SJSA1 (cell line): ENCODE measurements around the gene ATXN3L. TPM values are rescaled to one million over a fixed set of nuclear protein-coding genes. Genes with fewer than 3 reads are reported as not detected.

ENCODE experiments used
- DNase-seq, 2 experiments: peaks; one replicate each; pipeline ENCODE4 v3.0.0-alpha.2; 2015 to 2020; ENCODE audit warnings: low spot score in 2 of 2, low read depth in 1 of 2
- H3K27ac ChIP-seq: fragments of 250-450 bp; sonication (Bioruptor Pico); 2 replicates; pipeline ENCODE4 v1.5.1; 2020; ENCODE audit warnings: mild to moderate bottlenecking, moderate library complexity
- H3K27me3 ChIP-seq: fragments of 250-450 bp; sonication (Bioruptor Pico); replicated peaks from 2 replicates; pipeline ENCODE4 v1.5.1; 2020; ENCODE audit warnings: mild to moderate bottlenecking, moderate library complexity
- H3K36me3 ChIP-seq: fragments of 250-450 bp; sonication (Bioruptor Pico); 2 replicates; pipeline ENCODE4 v1.5.1; 2020; ENCODE audit warnings: mild to moderate bottlenecking
- H3K4me1 ChIP-seq: fragments of 250-450 bp; sonication (Bioruptor Pico); replicated peaks from 2 replicates; pipeline ENCODE4 v1.6.1; 2021; ENCODE audit warnings: mild to moderate bottlenecking
- H3K4me3 ChIP-seq: fragments of 250-450 bp; sonication (Bioruptor Pico); 2 replicates; pipeline ENCODE4 v1.5.1; 2020; ENCODE audit warnings: mild to moderate bottlenecking
- H3K9me3 ChIP-seq: fragments of 250-450 bp; sonication (Bioruptor Pico); replicated peaks from 2 replicates; pipeline ENCODE4 v1.5.1; 2020; ENCODE audit warnings: mild to moderate bottlenecking
- total RNA-seq: library from RNA; depleted of rRNA; stranded (reverse); fragments of >200 nt; shearing (Covaris generic); gene quantifications from 2 replicates; pipeline ENCODE4 v1.2.3, GENCODE V29; 2014; rRNA removed

ATXN3L gene
- total RNA-seq, 1 experiment from 2014 or later: not detected

DNA sequence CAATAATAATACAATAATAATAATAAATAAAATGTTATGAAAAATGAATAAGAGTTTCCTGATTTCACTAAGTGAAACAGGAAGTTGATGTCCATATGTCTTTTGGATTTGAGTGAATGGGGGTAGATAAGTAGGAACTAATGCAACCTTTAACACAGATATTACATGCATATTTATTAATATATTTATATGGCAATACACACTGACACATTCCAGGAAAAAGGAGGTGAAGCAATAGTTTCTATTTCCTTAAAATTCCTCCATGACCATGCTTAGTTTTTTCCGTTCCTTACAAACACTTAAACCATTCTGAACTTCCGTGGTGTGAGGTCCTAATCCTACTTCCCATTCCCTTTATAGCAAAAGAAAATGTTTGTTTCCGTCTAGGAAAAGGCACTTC lies 48.3 kb downstream of the ATXN3L start:
- DNase-seq: no peak
- H3K27ac ChIP-seq: no peak overlapping the region
- no peaks in the 10 kb centered on the region for H3K9me3 ChIP-seq
- H3K4me3 ChIP-seq: no peak overlapping the region
- H3K36me3 ChIP-seq: no peaks in the 10 kb centered on the region
- no peaks in the 10 kb centered on the region for H3K27me3 ChIP-seq
- peaks cover 5% of the 10 kb centered on the region; the same call in 1 of the 2 replicates for H3K4me1 ChIP-seq

DNA sequence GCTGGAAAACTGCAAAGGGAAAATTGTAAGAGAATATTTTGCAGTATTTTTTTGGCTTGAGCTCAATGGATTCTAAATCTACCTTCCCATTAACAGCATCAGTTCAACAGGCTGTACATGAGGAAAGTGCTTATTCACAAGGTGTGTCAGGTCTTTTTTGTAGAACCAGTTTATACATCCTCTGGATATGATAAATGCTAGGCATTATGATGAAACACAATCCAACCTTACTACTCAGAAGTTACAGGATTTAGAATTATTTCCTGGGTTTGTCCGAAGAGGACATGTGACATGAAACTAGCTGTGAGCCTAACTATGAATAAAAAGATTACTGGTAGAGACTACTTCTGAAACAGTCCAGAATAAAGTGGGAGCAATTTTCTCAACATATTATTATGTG lies 49.5 kb downstream of the ATXN3L start:
- Histone ChIP-seq H3K27me3 (no peaks in the 10 kb centered on the region), H3K36me3 (no peaks in the 10 kb centered on the region), H3K27ac (no peak overlapping the region), H3K4me1 (peaks cover 7% of the 10 kb centered on the region), H3K4me3 (no peak overlapping the region), H3K9me3 (no peaks in the 10 kb centered on the region)
- DNase-seq: no peak

DNA sequence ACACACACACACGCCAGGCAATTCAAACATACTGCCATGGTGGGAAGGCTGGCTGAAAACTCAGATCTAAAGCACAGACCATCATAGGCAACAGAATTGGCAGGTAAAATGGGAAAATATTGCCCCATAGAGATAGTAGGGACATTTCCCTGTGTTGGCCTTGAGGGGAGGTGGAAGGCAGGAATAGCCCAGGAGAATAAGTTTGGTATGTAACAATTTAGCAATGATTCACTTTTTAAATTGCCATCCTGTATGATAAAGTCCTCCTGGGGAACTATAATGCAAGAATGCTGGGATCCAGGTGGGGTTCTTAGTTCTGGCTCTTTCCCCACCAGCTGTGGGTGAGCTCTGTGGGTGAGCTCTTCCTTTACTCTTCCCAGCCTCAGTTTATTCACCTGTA lies 51.0 kb downstream of the ATXN3L start:
- Histone ChIP-seq H3K27ac (no peak overlapping the region), H3K4me3 (no peak overlapping the region), H3K4me1 (peaks cover 9% of the 10 kb centered on the region), H3K36me3 (no peaks in the 10 kb centered on the region), H3K9me3 (no peaks in the 10 kb centered on the region), H3K27me3 (no peaks in the 10 kb centered on the region)
- no peak for DNase-seq

Other genes starting within 250 kb of the ATXN3L start
- not detected in 2 replicates for gene EGFL6, start 249.5 kb upstream of the ATXN3L start, total RNA-seq